H1 (cell line): ENCODE data around the gene SLC2A11. TPM values are rescaled to one million over a fixed set of nuclear protein-coding genes. Genes with fewer than 3 reads are reported as not detected.

Experiments
- CTCF ChIA-PET: fragments of 300-600 bp; sonication (Branson Sonifier 250); formaldehyde crosslinking; loops from one replicate; lab custom pipeline; 2021; ENCODE audit not compliant: partially characterized antibody; lab: Charles Lee
- POLR2A ChIA-PET: fragments of 300-600 bp; sonication (Branson Sonifier 250); formaldehyde crosslinking; loops from one replicate; lab custom pipeline; 2021; ENCODE audit warnings: inconsistent platforms; ENCODE audit not compliant: partially characterized antibody; lab: Charles Lee
- DNase-seq, 2 experiments: peaks; one replicate each; pipeline versions ENCODE4 v3.0.0 to v3.0.0-alpha.2; 2010 to 2022; ENCODE audit warnings: low spot score in 2 of 2, low read depth in 1 of 2, mixed read lengths in 1 of 2
- FAIRE-seq: peaks from 2 replicates; lab custom pipeline; 2011; peaks lifted over from hg19 to GRCh38; lab: Jason Lieb, UNC
- H2AFZ ChIP-seq: 2 replicates; pipeline ENCODE4 v1.8.1; 2012; ENCODE audit warnings: low read length, inconsistent platforms
- H2AK5ac ChIP-seq: 2 replicates; pipeline ENCODE4 v1.6.1; 2013; ENCODE audit warnings: low read depth, low read length
- H2BK120ac ChIP-seq: replicated peaks from 2 replicates; pipeline ENCODE3; 2013; ENCODE audit warnings: low read depth, low read length, inconsistent platforms
- H2BK12ac ChIP-seq: 2 replicates; pipeline ENCODE4 v1.6.1; 2013; ENCODE audit warnings: low read depth, low read length
- H2BK15ac ChIP-seq: 2 replicates; pipeline ENCODE4 v1.6.1; 2013; ENCODE audit warnings: low read length
- H2BK20ac ChIP-seq: 2 replicates; pipeline ENCODE4 v1.6.1; 2013; ENCODE audit warnings: low read length
- H2BK5ac ChIP-seq: 2 replicates; pipeline ENCODE4 v1.6.1; 2013; ENCODE audit warnings: low read depth, low read length
- H3K14ac ChIP-seq: 2 replicates; pipeline ENCODE4 v1.6.1; 2013; ENCODE audit warnings: inconsistent platforms; ENCODE audit not compliant: insufficient read length
- H3K18ac ChIP-seq: 2 replicates; pipeline ENCODE4 v1.6.1; 2013; ENCODE audit warnings: low read length; ENCODE audit errors: extremely low read depth
- H3K23ac ChIP-seq: 2 replicates; pipeline ENCODE4 v1.6.1; 2013; ENCODE audit warnings: inconsistent platforms; ENCODE audit not compliant: insufficient read length
- H3K23me2 ChIP-seq: 2 replicates; pipeline ENCODE4 v1.6.1; 2013; ENCODE audit warnings: low read depth, low read length
- H3K27ac ChIP-seq: 2 replicates; pipeline ENCODE4 v1.6.1; 2011; ENCODE audit warnings: low read depth, low read length, inconsistent platforms
- H3K27me3 ChIP-seq, 4 experiments: replicated peaks in 1 of 4; 1 replicate in 1 of 4; 2 replicates in 3 of 4; pipeline versions ENCODE4 v1.6.1 to v1.8.1; 2011 to 2013; ENCODE audit warnings: low read length in 3 of 4, mild to moderate bottlenecking in 3 of 4, inconsistent platforms in 2 of 4, mixed read lengths in 2 of 4, moderate library complexity in 1 of 4; ENCODE audit not compliant: control insufficient read depth in 3 of 4, insufficient read depth in 3 of 4; ENCODE audit errors: extremely low read depth in 1 of 4
- H3K36me3 ChIP-seq, 4 experiments: 2 replicates each; pipeline versions ENCODE4 v1.6.1 to v1.8.1; 2011 to 2013; ENCODE audit warnings: mild to moderate bottlenecking in 4 of 4, low read length in 3 of 4, moderate library complexity in 2 of 4, control low read depth in 1 of 4, inconsistent platforms in 1 of 4; ENCODE audit not compliant: insufficient read depth in 4 of 4, control insufficient read depth in 2 of 4
- H3K4ac ChIP-seq: replicated peaks from 2 replicates; pipeline ENCODE3; 2013; ENCODE audit warnings: low read length, low read depth, mixed read lengths, inconsistent platforms; ENCODE audit not compliant: insufficient read length
- H3K4me1 ChIP-seq, 4 experiments: replicated peaks in 1 of 4; 1 replicate in 1 of 4; 2 replicates in 3 of 4; pipeline versions ENCODE4 v1.6.1 to v1.8.1; 2011 to 2013; ENCODE audit warnings: low read length in 3 of 4, inconsistent platforms in 2 of 4, mixed read lengths in 1 of 4; ENCODE audit not compliant: insufficient read depth in 4 of 4, control insufficient read depth in 3 of 4
- H3K4me2 ChIP-seq, 2 experiments: 2 replicates each; pipeline versions ENCODE4 v1.6.1 to v1.8.1; 2011 to 2013; ENCODE audit warnings: low read depth in 2 of 2, low read length in 2 of 2, control low read depth in 1 of 2, inconsistent platforms in 1 of 2, mild to moderate bottlenecking in 1 of 2; ENCODE audit not compliant: insufficient read depth in 1 of 2
- H3K4me3 ChIP-seq, 4 experiments: fragments of 200-600, 300-600 bp in 1 of 4; sonication (generic), shearing (Covaris generic), sonication (Bioruptor Twin) in 1 of 4; 2 replicates each; pipeline versions ENCODE4 v1.5.1 to v1.8.1; 2011 to 2016; ENCODE audit warnings: low read length in 4 of 4, low read depth in 3 of 4, control low read depth in 2 of 4, inconsistent platforms in 2 of 4, mild to moderate bottlenecking in 2 of 4, mixed read lengths in 1 of 4, moderate library complexity in 1 of 4; ENCODE audit not compliant: insufficient read depth in 2 of 4; ENCODE audit errors: extremely low read depth in 1 of 4
- H3K56ac ChIP-seq: replicated peaks from 2 replicates; pipeline ENCODE3; 2013; ENCODE audit warnings: low read depth, mild to moderate bottlenecking, mixed read lengths, low read length, inconsistent platforms; ENCODE audit not compliant: insufficient read length
- H3K79me1 ChIP-seq: 2 replicates; pipeline ENCODE4 v1.6.1; 2013; ENCODE audit warnings: low read depth, low read length, control low read depth
- H3K79me2 ChIP-seq, 2 experiments: 2 replicates each; pipeline versions ENCODE4 v1.6.1 to v1.8.1; 2012 to 2013; ENCODE audit warnings: low read length in 2 of 2, mild to moderate bottlenecking in 2 of 2, inconsistent platforms in 1 of 2; ENCODE audit not compliant: insufficient read depth in 2 of 2, control insufficient read depth in 1 of 2
- H3K9ac ChIP-seq, 4 experiments: replicated peaks in 1 of 4; 1 replicate in 1 of 4; 2 replicates in 3 of 4; pipeline versions ENCODE4 v1.6.1 to v1.8.1; 2011 to 2013; ENCODE audit warnings: low read depth in 3 of 4, low read length in 3 of 4, control low read depth in 2 of 4, mild to moderate bottlenecking in 2 of 4, moderate library complexity in 2 of 4, inconsistent platforms in 1 of 4; ENCODE audit errors: extremely low read depth in 1 of 4
- H3K9me3 ChIP-seq, 2 experiments: 2 replicates each; pipeline versions ENCODE4 v1.6.1 to v1.8.1; 2012 to 2013; ENCODE audit warnings: mild to moderate bottlenecking in 2 of 2, moderate library complexity in 2 of 2, control low read depth in 1 of 2, inconsistent platforms in 1 of 2, low read depth in 1 of 2, low read length in 1 of 2, mixed read lengths in 1 of 2; ENCODE audit not compliant: insufficient read depth in 2 of 2
- H4K20me1 ChIP-seq, 2 experiments: replicated peaks in 1 of 2; 2 replicates each; pipeline versions ENCODE3 to v1.8.1; 2011 to 2013; ENCODE audit warnings: inconsistent platforms in 2 of 2, low read length in 2 of 2, mild to moderate bottlenecking in 1 of 2; ENCODE audit not compliant: insufficient read depth in 2 of 2, control insufficient read depth in 1 of 2
- H4K5ac ChIP-seq: 2 replicates; pipeline ENCODE4 v1.6.1; 2013; ENCODE audit warnings: low read length, low read depth, mixed read lengths, inconsistent platforms; ENCODE audit not compliant: insufficient read length
- H4K8ac ChIP-seq: 2 replicates; pipeline ENCODE4 v1.8.0; 2013; ENCODE audit warnings: mild to moderate bottlenecking, moderate library complexity, low read length, inconsistent platforms; ENCODE audit not compliant: insufficient read depth; ENCODE audit errors: extremely low read depth
- H4K91ac ChIP-seq: replicated peaks from 2 replicates; pipeline ENCODE3; 2013; ENCODE audit warnings: low read length, mixed read lengths, inconsistent platforms; ENCODE audit not compliant: insufficient read length
- CBX5 ChIP-seq: fragments of 300-800, 300-1000 bp; sonication (generic); IDR thresholded peaks from 2 replicates; pipeline ENCODE4 v1.7.1; 2016; ENCODE audit warnings: antibody characterized with exemption, low read length, low read depth
- CHD2 ChIP-seq: IDR thresholded peaks from 2 replicates; pipeline ENCODE4 v1.6.1; 2012; ENCODE audit warnings: low read length, improper control_type of control experiment
- CREB1 ChIP-seq: IDR thresholded peaks from 2 replicates; pipeline ENCODE4 v1.6.1; 2012; ENCODE audit warnings: inconsistent platforms
- CTCF ChIP-seq, 3 experiments: IDR thresholded peaks; 1 replicate in 2 of 3; 2 replicates in 1 of 3; pipeline versions ENCODE4 v1.5.1 to v1.6.1; 2011; ENCODE audit warnings: low read length in 3 of 3, mild to moderate bottlenecking in 3 of 3, inconsistent platforms in 2 of 3, low read depth in 1 of 3, moderate library complexity in 1 of 3; ENCODE audit not compliant: insufficient read depth in 1 of 3; ENCODE audit errors: control extremely low read depth in 1 of 3
- JUN ChIP-seq: IDR thresholded peaks from 2 replicates; pipeline ENCODE4 v1.6.1; 2011; ENCODE audit warnings: low read depth, mild to moderate bottlenecking, improper control_type of control experiment, low read length
- NRF1 ChIP-seq: IDR thresholded peaks from 2 replicates; pipeline ENCODE4 v1.6.1; 2011; ENCODE audit warnings: mild to moderate bottlenecking, low read depth, low read length, improper control_type of control experiment
- POLR2A ChIP-seq, 2 experiments: IDR thresholded peaks; 1 replicate in 1 of 2; 2 replicates in 1 of 2; pipeline ENCODE4 v1.6.1; 2011; ENCODE audit warnings: low read depth in 2 of 2, low read length in 2 of 2, mild to moderate bottlenecking in 2 of 2; ENCODE audit errors: control extremely low read depth in 1 of 2
- RAD21 ChIP-seq, 2 experiments: IDR thresholded peaks in 1 of 2; conservative IDR thresholded peaks in 1 of 2; 2 replicates each; pipeline ENCODE4 v1.6.1; 2011; ENCODE audit warnings: low read depth in 2 of 2, low read length in 2 of 2, improper control_type of control experiment in 1 of 2, inconsistent platforms in 1 of 2, mild to moderate bottlenecking in 1 of 2, moderate library complexity in 1 of 2
- SIN3A ChIP-seq, 2 experiments: IDR thresholded peaks in 1 of 2; conservative IDR thresholded peaks in 1 of 2; 2 replicates each; pipeline ENCODE4 v1.6.1; 2011 to 2012; ENCODE audit warnings: low read length in 2 of 2, improper control_type of control experiment in 1 of 2, low read depth in 1 of 2, mild to moderate bottlenecking in 1 of 2
- SP1 ChIP-seq: IDR thresholded peaks from 2 replicates; pipeline ENCODE4 v1.6.1; 2011; ENCODE audit warnings: low read depth, low read length
- ZNF274 ChIP-seq: IDR thresholded peaks from 2 replicates; pipeline ENCODE4 v1.7.0; 2012; ENCODE audit warnings: low read length, borderline replicate concordance; ENCODE audit errors: extremely low read depth
- WGBS, 2 experiments: shearing (Covaris generic) in 1 of 2; methylation state at CpG; one replicate each; pipeline versions ENCODE4 v1.1.6 to v1.1.7; 2013 to 2015; ENCODE audit warnings: low lambda C conversion rate in 2 of 2, mixed read lengths in 2 of 2, inconsistent platforms in 1 of 2, low coverage in 1 of 2, missing lambda C conversion rate in 1 of 2; ENCODE audit not compliant: insufficient replicate concordance in 2 of 2, insufficient coverage in 1 of 2, insufficient read length in 1 of 2; ENCODE audit errors: extremely low coverage in 1 of 2, missing lambda C conversion rate in 1 of 2; 5-methylcytosine and 5-hydroxymethylcytosine counted together
- polyA plus RNA-seq, 7 experiments: library from polyadenylated mRNA; depleted of rRNA in 3 of 7; stranded (reverse) in 5 of 7; unstranded in 2 of 7; fragments of >200 nt in 5 of 7; fragments of 200-250 nt in 2 of 7; gene quantifications; 1 replicate in 5 of 7; 2 replicates in 1 of 7; 4 replicates in 1 of 7; pipeline versions ENCODE4 v1.2.1 to v1.2.3, GENCODE V29; 2011 to 2013; ENCODE audit warnings: missing spikeins in 2 of 7, mixed read lengths in 2 of 7
- total RNA-seq: library from RNA; stranded (reverse); fragmentation: NEBNext Ultra II Directional; extraction: Animal tissue kit (Norgen Biotek cat#: 25700); gene quantifications from 2 replicates; pipeline ENCODE4 v1.2.1, GENCODE V29; 2021
- TF ChIP-seq, protein P1 (sequence below): IDR thresholded peaks from 2 replicates; pipeline ENCODE4 v1.6.1; 2012; ENCODE audit warnings: inconsistent platforms

SLC2A11 gene
- total and polyA plus RNA-seq, 2 of the 8 experiments (the other 6 are each of a cell fraction or from before 2014, with no cell fraction given): 10.7 to 12.5 TPM

GRCh38 chr22:23877566-23877965 is 19.9 kb downstream of the SLC2A11 start:
- no peak overlapping the region for H2BK20ac ChIP-seq
- no peak overlapping the region for H3K4me2 ChIP-seq
- H2AK5ac ChIP-seq: no peak overlapping the region
- no peak overlapping the region for H2BK12ac ChIP-seq
- no peaks in the 10 kb centered on the region for H3K79me2 ChIP-seq
- no peak overlapping the region for H3K23ac ChIP-seq
- no peak overlapping the region for H2BK15ac ChIP-seq
- no peak overlapping the region for H4K8ac ChIP-seq
- no peaks in the 10 kb centered on the region for H3K9me3 ChIP-seq
- 96% methylated on average over 8 of the region's 8 CpGs; no CpG with 5 or more reads in 1 of the 2 experiments for WGBS, 2 experiments
- H4K91ac ChIP-seq: no peak overlapping the region
- FAIRE-seq (no peak), DNase-seq (no peak)
- H2BK5ac ChIP-seq: no peak overlapping the region
- H3K27ac ChIP-seq: no peak overlapping the region
- no peak overlapping the region for H3K56ac ChIP-seq
- H2AFZ ChIP-seq: no peak overlapping the region
- no peak overlapping the region for H3K4me3 ChIP-seq
- H4K20me1 ChIP-seq: no peaks in the 10 kb centered on the region
- no peak overlapping the region for H3K18ac ChIP-seq
- H3K4me1 ChIP-seq: no peaks in the 10 kb centered on the region
- H3K79me1 ChIP-seq: no peaks in the 10 kb centered on the region
- H4K5ac ChIP-seq: no peak overlapping the region
- no peak overlapping the region for H3K14ac ChIP-seq
- H3K23me2 ChIP-seq: no peaks in the 10 kb centered on the region
- POLR2A ChIA-PET: interaction anchor here (0.7 to 1.6 kb wide), 4 partner anchors 11 to 44 kb away, joined by 3 to 5 read pairs (median 3); partner anchors contain the start of gene MIF
- H2BK120ac ChIP-seq: no peak overlapping the region
- H3K36me3 ChIP-seq: no peaks in the 10 kb centered on the region; a peak in 2 of 8 replicates
- H3K27me3 ChIP-seq: no peaks in the 10 kb centered on the region
- no peak overlapping the region for H3K9ac ChIP-seq
- CTCF ChIA-PET: interaction anchor here (1.2 to 1.7 kb wide), 2 partner anchors 11 to 13 kb away, joined by 5 to 8 read pairs; no protein-coding TSS in a partner anchor
- no peak overlapping the region for H3K4ac ChIP-seq
- TF ChIP-seq ZNF274: no peak
- no peak for TF ChIP-seq CTCF (IDR thresholded peaks at IDR 0.05; ENCODE audit: control extremely low read depth in 1 of 3, insufficient read depth in 1 of 3, low read depth in 1 of 3, low read length in 3 of 3)
- TF ChIP-seq SP1: no peak
- no peak for TF ChIP-seq POLR2A (IDR thresholded peaks at IDR 0.05; ENCODE audit: control extremely low read depth in 1 of 2, low read depth in 2 of 2, low read length in 2 of 2)
- TF ChIP-seq JUN: no peak
- TF ChIP-seq RAD21 (IDR thresholded peaks at IDR 0.05 in 1 of 2, conservative IDR thresholded peaks at IDR 0.05 in 1 of 2; ENCODE audit: low read depth in 2 of 2, low read length in 2 of 2): no peak
- no peak for TF ChIP-seq SIN3A (conservative IDR thresholded peaks at IDR 0.05 in 1 of 2, IDR thresholded peaks at IDR 0.05 in 1 of 2; ENCODE audit: low read depth in 1 of 2, low read length in 2 of 2)
- no peak for TF ChIP-seq NRF1
- TF ChIP-seq, protein P1, sequence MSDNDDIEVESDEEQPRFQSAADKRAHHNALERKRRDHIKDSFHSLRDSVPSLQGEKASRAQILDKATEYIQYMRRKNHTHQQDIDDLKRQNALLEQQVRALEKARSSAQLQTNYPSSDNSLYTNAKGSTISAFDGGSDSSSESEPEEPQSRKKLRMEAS: no peak
- TF ChIP-seq CREB1: no peak
- TF ChIP-seq CBX5: no peak
- TF ChIP-seq CHD2: no peak
